Liver (tissue), 3 donors: Measurements from ENCODE around the gene LRRFIP1.

Source experiments
- CTCF ChIP-seq: fragments of 150-350 bp; IDR thresholded peaks from 2 replicates; pipeline ENCODE4 v1.5.1; 2017; ENCODE audit warnings: improper control_type of control experiment, low read depth, low read length; ENCODE audit not compliant: missing input control
- FOXA1 ChIP-seq: IDR thresholded peaks from 2 replicates; pipeline ENCODE4 v1.6.1; 2016; ENCODE audit warnings: antibody characterized with exemption
- FOXA2 ChIP-seq: IDR thresholded peaks from 2 replicates; pipeline ENCODE4 v1.6.1; 2016; ENCODE audit warnings: antibody characterized with exemption
- GABPA ChIP-seq, 2 donors: IDR thresholded peaks in 1 of 2; conservative IDR thresholded peaks in 1 of 2; 2 replicates each; pipeline ENCODE4 v1.6.1; 2016; ENCODE audit warnings: antibody characterized with exemption in 2 of 2, mild to moderate bottlenecking in 1 of 2, moderate library complexity in 1 of 2
- JUND ChIP-seq, 2 donors: IDR thresholded peaks; 2 replicates each; pipeline ENCODE4 v1.6.1; 2016; ENCODE audit warnings: antibody characterized with exemption in 2 of 2
- MAX ChIP-seq: IDR thresholded peaks from 2 replicates; pipeline ENCODE4 v1.6.1; 2016; ENCODE audit warnings: antibody characterized with exemption
- RAD21 ChIP-seq, 2 donors: IDR thresholded peaks; 2 replicates each; pipeline ENCODE4 v1.6.1; 2016; ENCODE audit warnings: antibody characterized with exemption in 2 of 2, mild to moderate bottlenecking in 2 of 2
- SP1 ChIP-seq: IDR thresholded peaks from 2 replicates; pipeline ENCODE4 v1.6.1; 2018; ENCODE audit warnings: antibody characterized with exemption, mild to moderate bottlenecking
- TAF1 ChIP-seq: conservative IDR thresholded peaks from 2 replicates; pipeline ENCODE4 v1.6.1; 2016; ENCODE audit warnings: antibody characterized with exemption, mild to moderate bottlenecking
- YY1 ChIP-seq: IDR thresholded peaks from 2 replicates; pipeline ENCODE4 v1.6.1; 2016; ENCODE audit warnings: antibody characterized with exemption, mild to moderate bottlenecking
- ZBTB33 ChIP-seq: IDR thresholded peaks from 2 replicates; pipeline ENCODE4 v1.6.1; 2016; ENCODE audit warnings: antibody characterized with exemption
- TF ChIP-seq, protein P1 (sequence below): IDR thresholded peaks from 2 replicates; pipeline ENCODE4 v1.6.1; 2016; ENCODE audit warnings: antibody characterized with exemption
- TF ChIP-seq, protein P2 (sequence below): IDR thresholded peaks from 2 replicates; pipeline ENCODE4 v1.6.1; 2016; ENCODE audit warnings: antibody characterized with exemption, mild to moderate bottlenecking
- donor health status: healthy.
- donor health status: healthy.

DNA sequence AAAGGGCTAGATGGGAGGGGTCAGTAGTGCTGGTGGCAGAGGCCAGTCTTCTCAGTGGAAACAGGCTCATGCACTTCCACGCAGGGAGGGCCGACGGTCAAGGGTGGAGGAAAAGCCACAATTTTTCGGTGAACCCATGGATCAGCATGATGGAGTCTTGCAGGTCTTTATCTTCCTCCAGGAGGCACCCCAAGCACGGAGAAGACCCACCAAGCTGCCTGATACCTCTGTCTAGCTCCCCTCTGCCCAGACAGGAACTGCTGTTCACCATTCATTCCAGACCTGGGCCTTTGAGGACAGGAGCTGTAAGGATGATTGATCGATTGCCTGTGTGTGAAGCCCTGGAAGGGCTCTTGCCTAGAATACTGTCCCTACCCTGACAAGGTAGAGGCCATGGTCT lies 2.8 kb upstream of the LRRFIP1 start:
- TF ChIP-seq CTCF (no peak), TAF1 (no peak), YY1 (no peak), MAX (no peak), JUND (IDR thresholded peaks at IDR 0.05) (no peak), ZBTB33 (no peak), FOXA2 (no peak), GABPA (IDR thresholded peaks at IDR 0.05 in 1 of 2, conservative IDR thresholded peaks at IDR 0.05 in 1 of 2) (no peak), RAD21 (IDR thresholded peaks at IDR 0.05) (no peak), SP1 (no peak), FOXA1 (no peak)
- TF ChIP-seq, protein P1, sequence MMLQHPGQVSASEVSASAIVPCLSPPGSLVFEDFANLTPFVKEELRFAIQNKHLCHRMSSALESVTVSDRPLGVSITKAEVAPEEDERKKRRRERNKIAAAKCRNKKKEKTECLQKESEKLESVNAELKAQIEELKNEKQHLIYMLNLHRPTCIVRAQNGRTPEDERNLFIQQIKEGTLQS, result no peak
- TF ChIP-seq, protein P2, sequence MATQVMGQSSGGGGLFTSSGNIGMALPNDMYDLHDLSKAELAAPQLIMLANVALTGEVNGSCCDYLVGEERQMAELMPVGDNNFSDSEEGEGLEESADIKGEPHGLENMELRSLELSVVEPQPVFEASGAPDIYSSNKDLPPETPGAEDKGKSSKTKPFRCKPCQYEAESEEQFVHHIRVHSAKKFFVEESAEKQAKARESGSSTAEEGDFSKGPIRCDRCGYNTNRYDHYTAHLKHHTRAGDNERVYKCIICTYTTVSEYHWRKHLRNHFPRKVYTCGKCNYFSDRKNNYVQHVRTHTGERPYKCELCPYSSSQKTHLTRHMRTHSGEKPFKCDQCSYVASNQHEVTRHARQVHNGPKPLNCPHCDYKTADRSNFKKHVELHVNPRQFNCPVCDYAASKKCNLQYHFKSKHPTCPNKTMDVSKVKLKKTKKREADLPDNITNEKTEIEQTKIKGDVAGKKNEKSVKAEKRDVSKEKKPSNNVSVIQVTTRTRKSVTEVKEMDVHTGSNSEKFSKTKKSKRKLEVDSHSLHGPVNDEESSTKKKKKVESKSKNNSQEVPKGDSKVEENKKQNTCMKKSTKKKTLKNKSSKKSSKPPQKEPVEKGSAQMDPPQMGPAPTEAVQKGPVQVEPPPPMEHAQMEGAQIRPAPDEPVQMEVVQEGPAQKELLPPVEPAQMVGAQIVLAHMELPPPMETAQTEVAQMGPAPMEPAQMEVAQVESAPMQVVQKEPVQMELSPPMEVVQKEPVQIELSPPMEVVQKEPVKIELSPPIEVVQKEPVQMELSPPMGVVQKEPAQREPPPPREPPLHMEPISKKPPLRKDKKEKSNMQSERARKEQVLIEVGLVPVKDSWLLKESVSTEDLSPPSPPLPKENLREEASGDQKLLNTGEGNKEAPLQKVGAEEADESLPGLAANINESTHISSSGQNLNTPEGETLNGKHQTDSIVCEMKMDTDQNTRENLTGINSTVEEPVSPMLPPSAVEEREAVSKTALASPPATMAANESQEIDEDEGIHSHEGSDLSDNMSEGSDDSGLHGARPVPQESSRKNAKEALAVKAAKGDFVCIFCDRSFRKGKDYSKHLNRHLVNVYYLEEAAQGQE, result no peak
